ENCODE results near the gene CRYZL1. TPM values are rescaled to one million over a fixed set of nuclear protein-coding genes. Genes with fewer than 3 reads are reported as not detected.

The CRYZL1 gene
- total RNA-seq, 2 experiments from 2014 or later = 22.7 to 29.6 TPM

Other genes starting within 250 kb of the CRYZL1 start
- gene IFNGR2, start 238.3 kb downstream of the CRYZL1 start, total RNA-seq = 1 to 10 TPM; 5.6 to 5.7 TPM
- 10 to 100 TPM; 14.6 to 15.7 TPM for gene TMEM50B, start 161.8 kb downstream of the CRYZL1 start, total RNA-seq
- gene DNAJC28, start 150.0 kb downstream of the CRYZL1 start, total RNA-seq = under 1 TPM; 0.23 to 0.58 TPM
- gene GART, start 99.6 kb downstream of the CRYZL1 start, total RNA-seq = 100 to 1,000 TPM; 259 to 265 TPM
- gene SON, start 98.7 kb downstream of the CRYZL1 start, total RNA-seq = 100 to 1,000 TPM; 283 to 328 TPM
- gene DONSON, start 53.1 kb downstream of the CRYZL1 start, total RNA-seq = 10 to 100 TPM; 38.7 to 41.9 TPM
- 1 to 10 TPM; 3.6 to 6.6 TPM for gene ITSN1, start 760 bp upstream of the CRYZL1 start, total RNA-seq